ENCODE data around the gene TATDN3.

- TF ChIP-seq CTCF (IDR thresholded peaks at IDR 0.05; ENCODE audit: low read depth, low read length) (no peak), EZH2phosphoT487 (IDR thresholded peaks at IDR 0.05; ENCODE audit: low read depth) (no peak)
These were observed 45.1 kb upstream of the TATDN3 start for GRCh38 chr1:212746546-212746945.
